Hepatocyte (in vitro differentiated cells): ENCODE data around the gene GULP1. TPM values are rescaled to one million over a fixed set of nuclear protein-coding genes. Genes with fewer than 3 reads are reported as not detected.

Experiments
- DNase-seq: peaks from one replicate; pipeline ENCODE4 v3.0.0-alpha.2; 2016; ENCODE audit warnings: low spot score
- H2AFZ ChIP-seq: fragments of 200-600 bp; sonication (generic); 2 replicates; pipeline ENCODE4 v1.6.0; 2016; ENCODE audit warnings: antibody characterized with exemption, mild to moderate bottlenecking
- H3K27ac ChIP-seq: fragments of 200-600 bp; sonication (generic); 2 replicates; pipeline ENCODE4 v1.5.1; 2016; ENCODE audit warnings: mild to moderate bottlenecking
- H3K27me3 ChIP-seq: fragments of 200-600 bp; sonication (generic); 2 replicates; pipeline ENCODE4 v1.6.1; 2016
- H3K36me3 ChIP-seq: fragments of 200-600 bp; sonication (generic); replicated peaks from 2 replicates; pipeline ENCODE4 v1.5.1; 2016; ENCODE audit warnings: low read depth; ENCODE audit not compliant: insufficient read depth
- H3K4me1 ChIP-seq: fragments of 200-600 bp; sonication (generic); 2 replicates; pipeline ENCODE4 v1.5.1; 2016; ENCODE audit warnings: mild to moderate bottlenecking, moderate library complexity; ENCODE audit not compliant: insufficient read depth
- H3K4me2 ChIP-seq: fragments of 200-600 bp; sonication (generic); 2 replicates; pipeline ENCODE4 v1.6.0; 2016
- H3K4me3 ChIP-seq: fragments of 200-600 bp; sonication (generic); 2 replicates; pipeline ENCODE4 v1.5.1; 2016; ENCODE audit warnings: mild to moderate bottlenecking
- H3K79me2 ChIP-seq: fragments of 200-600 bp; sonication (generic); 2 replicates; pipeline ENCODE4 v1.6.0; 2017; ENCODE audit warnings: mild to moderate bottlenecking
- H3K9me2 ChIP-seq: fragments of 200-600 bp; sonication (generic); replicated peaks from 2 replicates; pipeline ENCODE4 v1.6.0; 2017; ENCODE audit warnings: mild to moderate bottlenecking; ENCODE audit not compliant: insufficient read depth
- H3K9me3 ChIP-seq: fragments of 200-600 bp; sonication (generic); 2 replicates; pipeline ENCODE4 v1.5.1; 2016; ENCODE audit warnings: low read depth, mild to moderate bottlenecking
- H4K20me1 ChIP-seq: fragments of 200-600 bp; sonication (generic); 2 replicates; pipeline ENCODE4 v1.6.0; 2016; ENCODE audit warnings: mild to moderate bottlenecking; ENCODE audit not compliant: insufficient read depth, poor library complexity, severe bottlenecking
- EZH2 ChIP-seq: fragments of 200-600 bp; sonication (generic); IDR thresholded peaks from 2 replicates; pipeline ENCODE4 v1.6.1; 2016; ENCODE audit warnings: antibody characterized with exemption, mild to moderate bottlenecking, borderline replicate concordance
- EZH2phosphoT487 ChIP-seq: fragments of 200-600 bp; sonication (generic); IDR thresholded peaks from one replicate; pipeline ENCODE4 v1.6.1; 2018; ENCODE audit warnings: antibody characterized with exemption, mild to moderate bottlenecking, low read depth, moderate library complexity; ENCODE audit not compliant: unreplicated experiment, severe bottlenecking
- WGBS: methylation state at CpG from one replicate; pipeline ENCODE4 v1.1.6; 2016; ENCODE audit warnings: low lambda C conversion rate; ENCODE audit errors: missing lambda C conversion rate; 5-methylcytosine and 5-hydroxymethylcytosine counted together
- polyA plus RNA-seq: library from polyadenylated mRNA; unstranded; fragments of >200 nt; fragmentation: Nextera tagmentation; extraction: Ambion mirVana; gene quantifications from 2 replicates; pipeline ENCODE4 v1.2.1, GENCODE V29; 2016
- total RNA-seq: library from RNA; depleted of rRNA; stranded (reverse); fragments of >200 nt; gene quantifications from 2 replicates; pipeline ENCODE4 v1.2.3, GENCODE V29; 2014
- TF ChIP-seq, protein P1 (sequence below): fragments of 200-600 bp; sonication (generic); IDR thresholded peaks from 2 replicates; pipeline ENCODE4 v1.5.1; 2016; ENCODE audit warnings: antibody characterized with exemption, mild to moderate bottlenecking; ENCODE audit not compliant: poor library complexity

GULP1 gene
- total and polyA plus RNA-seq, 2 experiments from 2014 or later = 55.6 to 135 TPM

DNA sequence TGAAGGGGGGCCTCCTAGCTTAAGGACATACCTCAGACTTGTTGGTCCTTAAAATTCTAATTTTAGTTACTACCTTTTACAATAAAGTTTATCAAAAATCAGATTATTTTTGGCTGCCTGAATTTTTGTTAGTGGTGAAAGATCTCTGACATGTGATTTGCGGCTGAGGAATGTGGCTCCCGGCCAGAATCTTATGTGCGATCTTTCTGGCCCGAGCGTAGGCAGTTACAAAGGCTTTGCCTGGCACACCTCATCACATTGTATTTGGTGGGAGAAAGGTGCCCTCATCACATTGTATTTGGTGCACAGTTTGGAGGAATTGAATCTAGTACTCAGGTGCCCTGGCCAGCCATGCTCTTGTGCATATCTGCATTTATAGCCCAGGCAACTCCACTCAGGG, 289.1 kb downstream of the GULP1 start:
- H2AFZ ChIP-seq = no peak overlapping the region
- DNase-seq = no peak
- 90% methylated on average over 5 of the region's 5 CpGs for WGBS
- TF ChIP-seq, protein P1, sequence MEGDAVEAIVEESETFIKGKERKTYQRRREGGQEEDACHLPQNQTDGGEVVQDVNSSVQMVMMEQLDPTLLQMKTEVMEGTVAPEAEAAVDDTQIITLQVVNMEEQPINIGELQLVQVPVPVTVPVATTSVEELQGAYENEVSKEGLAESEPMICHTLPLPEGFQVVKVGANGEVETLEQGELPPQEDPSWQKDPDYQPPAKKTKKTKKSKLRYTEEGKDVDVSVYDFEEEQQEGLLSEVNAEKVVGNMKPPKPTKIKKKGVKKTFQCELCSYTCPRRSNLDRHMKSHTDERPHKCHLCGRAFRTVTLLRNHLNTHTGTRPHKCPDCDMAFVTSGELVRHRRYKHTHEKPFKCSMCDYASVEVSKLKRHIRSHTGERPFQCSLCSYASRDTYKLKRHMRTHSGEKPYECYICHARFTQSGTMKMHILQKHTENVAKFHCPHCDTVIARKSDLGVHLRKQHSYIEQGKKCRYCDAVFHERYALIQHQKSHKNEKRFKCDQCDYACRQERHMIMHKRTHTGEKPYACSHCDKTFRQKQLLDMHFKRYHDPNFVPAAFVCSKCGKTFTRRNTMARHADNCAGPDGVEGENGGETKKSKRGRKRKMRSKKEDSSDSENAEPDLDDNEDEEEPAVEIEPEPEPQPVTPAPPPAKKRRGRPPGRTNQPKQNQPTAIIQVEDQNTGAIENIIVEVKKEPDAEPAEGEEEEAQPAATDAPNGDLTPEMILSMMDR = no peak
- TF ChIP-seq EZH2 = no peak
- no peak for TF ChIP-seq EZH2phosphoT487
- no peaks in the 10 kb centered on the region for H3K36me3 ChIP-seq
- H3K79me2 ChIP-seq = no peaks in the 10 kb centered on the region
- no peaks in the 10 kb centered on the region for H3K9me3 ChIP-seq
- no peak overlapping the region for H3K4me2 ChIP-seq
- no peaks in the 10 kb centered on the region for H4K20me1 ChIP-seq
- H3K4me1 ChIP-seq = no peaks in the 10 kb centered on the region
- no peaks in the 10 kb centered on the region for H3K27me3 ChIP-seq
- H3K9me2 ChIP-seq = no peaks in the 10 kb centered on the region
- H3K27ac ChIP-seq = no peak overlapping the region
- no peak overlapping the region for H3K4me3 ChIP-seq

DNA sequence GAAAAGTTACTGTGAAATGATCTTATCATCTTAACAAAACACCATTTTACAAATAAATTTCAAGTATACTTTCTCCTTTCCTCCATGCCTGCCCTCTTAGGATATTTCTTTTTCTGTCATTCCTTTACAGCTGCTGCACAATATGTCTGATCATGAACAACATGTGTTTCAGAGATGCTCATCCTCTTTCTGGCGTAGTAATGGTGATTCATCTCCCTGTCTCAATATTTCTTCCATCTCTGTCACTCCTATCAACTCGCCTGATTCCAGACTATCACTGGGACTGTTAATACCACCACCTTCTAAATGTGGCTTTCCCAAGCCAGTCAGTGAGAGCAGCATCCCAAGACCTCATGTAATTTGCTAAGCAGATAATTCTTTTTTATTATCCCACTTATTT, 290.5 kb downstream of the GULP1 start:
- Histone ChIP-seq H4K20me1 (no peaks in the 10 kb centered on the region), H3K36me3 (no peaks in the 10 kb centered on the region), H3K4me2 (no peak overlapping the region), H2AFZ (no peak overlapping the region), H3K79me2 (no peaks in the 10 kb centered on the region), H3K4me3 (no peak overlapping the region), H3K9me3 (no peaks in the 10 kb centered on the region), H3K27me3 (no peaks in the 10 kb centered on the region), H3K4me1 (no peaks in the 10 kb centered on the region), H3K27ac (no peak overlapping the region), H3K9me2 (no peaks in the 10 kb centered on the region)
- no peak for DNase-seq
- WGBS = 88% methylated on average over 2 of the region's 2 CpGs
- TF ChIP-seq, protein P1 = no peak
- TF ChIP-seq EZH2 = no peak
- no peak for TF ChIP-seq EZH2phosphoT487

DNA sequence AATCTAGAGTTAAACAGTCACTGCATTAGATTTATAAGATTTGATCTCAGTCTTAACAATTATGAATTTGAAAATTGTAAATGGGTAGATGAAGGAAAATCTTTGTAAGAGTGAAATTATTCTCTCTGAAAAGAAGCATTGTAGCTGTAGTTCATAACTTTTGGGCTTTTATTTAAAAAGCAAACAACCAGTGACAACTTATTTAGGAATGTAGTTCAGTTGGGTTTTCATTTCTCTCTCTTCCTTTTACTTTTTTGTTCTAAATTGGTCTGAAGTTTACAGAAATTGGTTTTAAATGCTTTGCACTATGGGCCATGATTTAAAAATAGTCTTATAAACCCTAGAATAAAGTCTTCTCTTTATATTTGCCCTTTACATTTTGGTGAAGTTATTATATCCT, 296.6 kb downstream of the GULP1 start:
- no peak overlapping the region for H3K4me2 ChIP-seq
- no peak overlapping the region for H3K27ac ChIP-seq
- H3K9me3 ChIP-seq = no peaks in the 10 kb centered on the region
- no peaks in the 10 kb centered on the region for H4K20me1 ChIP-seq
- H3K9me2 ChIP-seq = no peaks in the 10 kb centered on the region
- no peak for DNase-seq
- no peak overlapping the region for H3K4me3 ChIP-seq
- no peaks in the 10 kb centered on the region for H3K27me3 ChIP-seq
- no peaks in the 10 kb centered on the region for H3K79me2 ChIP-seq
- H2AFZ ChIP-seq = no peak overlapping the region
- H3K36me3 ChIP-seq = no peaks in the 10 kb centered on the region
- TF ChIP-seq EZH2phosphoT487 (no peak), EZH2 (no peak)
- TF ChIP-seq, protein P1 = no peak
- H3K4me1 ChIP-seq = no peaks in the 10 kb centered on the region

- no peak overlapping the region for H3K4me2 ChIP-seq
- no peaks in the 10 kb centered on the region for H3K27me3 ChIP-seq
- H3K27ac ChIP-seq = no peak overlapping the region
- no peaks in the 10 kb centered on the region for H3K9me3 ChIP-seq
- no peak for DNase-seq
- H4K20me1 ChIP-seq = no peaks in the 10 kb centered on the region
- H3K4me1 ChIP-seq = peaks cover 3% of the 10 kb centered on the region
- TF ChIP-seq, protein P1 = no peak
- TF ChIP-seq EZH2 = no peak
- TF ChIP-seq EZH2phosphoT487 = no peak
- WGBS = 87% methylated on average over 1 of the region's 1 CpG
- H2AFZ ChIP-seq = no peak overlapping the region
- no peaks in the 10 kb centered on the region for H3K79me2 ChIP-seq
- H3K36me3 ChIP-seq = no peaks in the 10 kb centered on the region
- no peak overlapping the region for H3K4me3 ChIP-seq
- H3K9me2 ChIP-seq = no peaks in the 10 kb centered on the region
Measured at GRCh38 chr2:188596054-188596453, 304.4 kb downstream of the GULP1 start.
